Neural progenitor cell (in vitro differentiated cells): Measurements from ENCODE around the gene SLC17A1. TPM values are rescaled to one million over a fixed set of nuclear protein-coding genes. Genes with fewer than 3 reads are reported as not detected.
A peak's percentile ranks its signal among the peaks of the same experiment; 100 is the strongest.

ENCODE experiments used
- DNase-seq: peaks from one replicate; pipeline ENCODE4 v3.0.0-alpha.2; 2016; ENCODE audit warnings: low spot score
- H2AFZ ChIP-seq: fragments of 200-600 bp; sonication (generic); replicated peaks from 2 replicates; pipeline ENCODE4 v1.6.1; 2016; ENCODE audit warnings: antibody characterized with exemption
- H3F3A ChIP-seq: fragments of 200-600 bp; sonication (generic); 2 replicates; pipeline ENCODE4 v1.6.1; 2016; ENCODE audit warnings: antibody characterized with exemption, low read depth
- H3K27ac ChIP-seq: fragments of 200-600 bp; sonication (generic); 2 replicates; pipeline ENCODE4 v1.5.1; 2016; ENCODE audit warnings: mild to moderate bottlenecking
- H3K27me3 ChIP-seq: fragments of 200-600 bp; sonication (generic); 2 replicates; pipeline ENCODE4 v1.6.1; 2016; ENCODE audit warnings: mild to moderate bottlenecking, moderate library complexity
- H3K36me3 ChIP-seq: fragments of 200-600 bp; sonication (generic); 2 replicates; pipeline ENCODE4 v1.5.1; 2016
- H3K4me1 ChIP-seq: fragments of 200-600 bp; sonication (generic); 2 replicates; pipeline ENCODE4 v1.6.1; 2016; ENCODE audit warnings: mixed run types
- H3K4me2 ChIP-seq: fragments of 200-600 bp; sonication (generic); 2 replicates; pipeline ENCODE4 v1.6.1; 2016
- H3K4me3 ChIP-seq: fragments of 200-600 bp; sonication (generic); 2 replicates; pipeline ENCODE4 v1.5.1; 2016
- H3K79me2 ChIP-seq: fragments of 200-600 bp; sonication (generic); 2 replicates; pipeline ENCODE4 v1.6.1; 2016; ENCODE audit warnings: low read depth
- H3K9ac ChIP-seq: fragments of 200-600 bp; sonication (generic); 2 replicates; pipeline ENCODE4 v1.6.1; 2016
- H3K9me3 ChIP-seq: fragments of 200-600 bp; sonication (generic); 2 replicates; pipeline ENCODE4 v1.5.1; 2016; ENCODE audit warnings: low read depth
- H4K20me1 ChIP-seq: fragments of 200-600 bp; sonication (generic); 2 replicates; pipeline ENCODE4 v1.6.1; 2016; ENCODE audit warnings: low read depth
- H3K27ac Mint-ChIP-seq: 3 replicates; pipeline ENCODE4 v1.8.0; 2021; ENCODE audit warnings: mixed read lengths
- H3K27me3 Mint-ChIP-seq: 2 replicates; pipeline ENCODE4 v1.8.0; 2022; ENCODE audit warnings: low read depth, mild to moderate bottlenecking, inconsistent platforms, moderate library complexity, mixed read lengths; ENCODE audit not compliant: insufficient read depth
- H3K36me3 Mint-ChIP-seq: 3 replicates; pipeline ENCODE4 v1.8.0; 2021; ENCODE audit warnings: mixed read lengths
- H3K4me1 Mint-ChIP-seq: 3 replicates; pipeline ENCODE4 v1.8.0; 2021; ENCODE audit warnings: mixed read lengths
- H3K4me3 Mint-ChIP-seq: 3 replicates; pipeline ENCODE4 v1.8.0; 2021; ENCODE audit warnings: mild to moderate bottlenecking, moderate library complexity, mixed read lengths
- H3K9me3 Mint-ChIP-seq: 3 replicates; pipeline ENCODE4 v1.8.0; 2020; ENCODE audit warnings: mixed read lengths
- CTCF ChIP-seq: fragments of 200-600 bp; sonication (generic); IDR thresholded peaks from 2 replicates; pipeline ENCODE4 v1.5.1; 2017; ENCODE audit warnings: antibody characterized with exemption, mild to moderate bottlenecking
- EZH2 ChIP-seq: fragments of 200-600 bp; sonication (generic); IDR thresholded peaks from 2 replicates; pipeline ENCODE4 v1.6.1; 2017; ENCODE audit warnings: antibody characterized with exemption, mild to moderate bottlenecking, moderate library complexity
- EZH2phosphoT487 ChIP-seq: fragments of 200-600 bp; sonication (generic); IDR thresholded peaks from 2 replicates; pipeline ENCODE4 v1.6.1; 2017; ENCODE audit warnings: antibody characterized with exemption
- total RNA-seq: library from RNA; depleted of rRNA; stranded (reverse); fragments of >200 nt; gene quantifications from 2 replicates; pipeline ENCODE4 v1.2.3, GENCODE V29; 2015; ENCODE audit warnings: low replicate concordance

Gene SLC17A1
- total RNA-seq, 1 donor from 2014 or later: not detected

- Histone ChIP-seq H3K27ac (no peak overlapping the region), H3K4me1 (peaks cover 5% of the 10 kb centered on the region), H3K4me3 (no peak overlapping the region), H3K36me3 (no peaks in the 10 kb centered on the region), H3K9me3 (no peaks in the 10 kb centered on the region), H3F3A (no peaks in the 10 kb centered on the region), H3K27me3 (no peaks in the 10 kb centered on the region), H3K79me2 (no peaks in the 10 kb centered on the region), H3K4me2 (no peak overlapping the region), H3K9ac (no peak overlapping the region), H2AFZ (no peak overlapping the region), H4K20me1 (no peaks in the 10 kb centered on the region)
- Mint-ChIP-seq H3K36me3 (no peaks in the 10 kb centered on the region), H3K4me1 (no peaks in the 10 kb centered on the region), H3K9me3 (no peaks in the 10 kb centered on the region), H3K4me3 (no peak overlapping the region), H3K27ac (no peak overlapping the region), H3K27me3 (no peaks in the 10 kb centered on the region)
- no peak for DNase-seq
- no peak for TF ChIP-seq EZH2
- no peak for TF ChIP-seq EZH2phosphoT487
Measured at GRCh38 chr6:25801436-25801835, 30.4 kb downstream of the SLC17A1 start.

GRCh38 chr6:25794784-25795183, 37.1 kb downstream of the SLC17A1 start:
- no peaks in the 10 kb centered on the region for H3K36me3 ChIP-seq
- no peaks in the 10 kb centered on the region for H3K4me1 Mint-ChIP-seq

DNA sequence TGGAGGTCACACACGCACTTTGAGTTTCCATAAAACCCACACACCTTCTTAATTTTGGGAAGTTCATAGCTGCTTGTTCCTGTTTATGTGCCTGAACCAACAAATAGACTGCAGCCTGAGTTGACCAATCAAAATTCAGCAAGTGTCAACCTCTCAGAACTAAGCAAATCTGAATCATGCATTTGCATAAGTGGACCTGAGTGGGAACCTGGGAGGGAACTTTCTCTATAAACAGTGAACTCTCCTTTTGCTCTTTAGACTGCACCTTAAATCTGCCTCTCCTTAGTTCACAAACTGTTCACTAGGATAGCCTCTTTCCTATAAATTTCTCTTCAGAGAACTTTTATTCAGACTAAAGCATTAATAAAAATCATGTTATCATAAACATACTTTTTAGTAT, 37.9 kb downstream of the SLC17A1 start:
- Histone ChIP-seq H3K27ac (no peak overlapping the region), H2AFZ (no peak overlapping the region), H3K27me3 (no peaks in the 10 kb centered on the region), H3K36me3 (no peaks in the 10 kb centered on the region), H3K4me3 (no peak overlapping the region), H3K9ac (no peak overlapping the region), H3K79me2 (no peaks in the 10 kb centered on the region), H3K4me2 (no peak overlapping the region), H3K9me3 (no peaks in the 10 kb centered on the region), H3K4me1 (no peaks in the 10 kb centered on the region), H4K20me1 (no peaks in the 10 kb centered on the region), H3F3A (no peaks in the 10 kb centered on the region)
- DNase-seq: no peak
- H3K9me3 Mint-ChIP-seq: no peaks in the 10 kb centered on the region
- no peaks in the 10 kb centered on the region for H3K4me1 Mint-ChIP-seq
- H3K36me3 Mint-ChIP-seq: no peaks in the 10 kb centered on the region
- TF ChIP-seq EZH2phosphoT487: no peak
- TF ChIP-seq EZH2: no peak
- H3K27me3 Mint-ChIP-seq: no peaks in the 10 kb centered on the region
- H3K27ac Mint-ChIP-seq: no peak overlapping the region
- H3K4me3 Mint-ChIP-seq: no peak overlapping the region

More at GRCh38 chr6:25794784-25795183, 37.1 kb downstream of the SLC17A1 start:
- no peaks in the 10 kb centered on the region for H3K27me3 ChIP-seq
- no peaks in the 10 kb centered on the region for H3K9me3 ChIP-seq
- H3K4me2 ChIP-seq: no peak overlapping the region
- no peak for TF ChIP-seq EZH2
- no peak for TF ChIP-seq CTCF
- no peak for TF ChIP-seq EZH2phosphoT487
- H2AFZ ChIP-seq: no peak overlapping the region
- H3K9ac ChIP-seq: no peak overlapping the region
- H3K4me1 ChIP-seq: no peaks in the 10 kb centered on the region
- no peaks in the 10 kb centered on the region for H3K79me2 ChIP-seq
- H3K27ac Mint-ChIP-seq: no peak overlapping the region
- H3K36me3 Mint-ChIP-seq: no peaks in the 10 kb centered on the region
- no peak overlapping the region for H3K4me3 Mint-ChIP-seq
- no peaks in the 10 kb centered on the region for H4K20me1 ChIP-seq
- no peaks in the 10 kb centered on the region for H3K9me3 Mint-ChIP-seq
- no peak for DNase-seq
- no peak overlapping the region for H3K4me3 ChIP-seq
- H3K27ac ChIP-seq: no peak overlapping the region
- H3K27me3 Mint-ChIP-seq: no peaks in the 10 kb centered on the region
- no peaks in the 10 kb centered on the region for H3F3A ChIP-seq

- Histone ChIP-seq H3K79me2 (no peaks in the 10 kb centered on the region), H3K9ac (no peak overlapping the region), H3K36me3 (no peaks in the 10 kb centered on the region), H3K4me2 (no peak overlapping the region), H4K20me1 (no peaks in the 10 kb centered on the region), H3K4me3 (no peak overlapping the region), H3K27ac (no peak overlapping the region), H3K4me1 (no peaks in the 10 kb centered on the region), H3K27me3 (no peaks in the 10 kb centered on the region), H3F3A (no peaks in the 10 kb centered on the region), H3K9me3 (no peaks in the 10 kb centered on the region), H2AFZ (peak overlapping the region; percentile 55)
- no peaks in the 10 kb centered on the region for H3K9me3 Mint-ChIP-seq
- H3K27ac Mint-ChIP-seq: no peak overlapping the region
- DNase-seq: no peak
- H3K4me3 Mint-ChIP-seq: no peak overlapping the region
- H3K36me3 Mint-ChIP-seq: no peaks in the 10 kb centered on the region
- H3K27me3 Mint-ChIP-seq: peaks cover 3% of the 10 kb centered on the region
- no peaks in the 10 kb centered on the region for H3K4me1 Mint-ChIP-seq
- TF ChIP-seq EZH2phosphoT487 (no peak), EZH2 (no peak), CTCF (no peak)
Measured at GRCh38 chr6:25792016-25792415, 39.8 kb downstream of the SLC17A1 start.
